K562 (cell line): ENCODE results near the gene PODXL. TPM values are rescaled to one million over a fixed set of nuclear protein-coding genes. Genes with fewer than 3 reads are reported as not detected.

Experiments
- NFRKB ChIP-seq: fragments of 450-650 bp; IDR thresholded peaks from 2 replicates; pipeline ENCODE4 v1.6.1; 2016; ENCODE audit warnings: low read depth
- PHTF2 ChIP-seq: fragments of 250-450 bp; sonication (Bioruptor Pico); IDR thresholded peaks from 2 replicates; pipeline ENCODE4 v1.5.0; 2021; ENCODE audit warnings: mild to moderate bottlenecking
- TCF7 ChIP-seq: sonication (generic); IDR thresholded peaks from 2 replicates; pipeline ENCODE4 v1.6.1; 2016; ENCODE audit warnings: antibody characterized with exemption, borderline replicate concordance
- ZBTB17 ChIP-seq: fragments of 450-650 bp; formaldehyde crosslinking; IDR thresholded peaks from 2 replicates; pipeline ENCODE4 v1.4.0; 2020; ENCODE audit warnings: mild to moderate bottlenecking
- ZNF668 ChIP-seq: fragments of 250-450 bp; sonication (Bioruptor Pico); IDR thresholded peaks from 2 replicates; pipeline ENCODE4 v1.8.0; 2022; ENCODE audit warnings: mild to moderate bottlenecking, inconsistent platforms
- polyA plus RNA-seq, 8 experiments: library from polyadenylated mRNA; depleted of rRNA in 4 of 8; stranded (reverse) in 5 of 8; unstranded in 3 of 8; fragments of >200 nt; fragmentation: Nextera tagmentation in 2 of 8; fragmentation: Illumina TruSeq in 1 of 8; extraction: Ambion mirVana in 2 of 8; extraction: Trizol in 1 of 8; gene quantifications; 2 replicates each; pipeline versions ENCODE4 v1.2.1 to v1.2.3, GENCODE V29; 2011 to 2014; ENCODE audit warnings: inconsistent platforms in 1 of 8, missing spikeins in 1 of 8
- total RNA-seq, 7 experiments: library from RNA; depleted of rRNA in 6 of 7; stranded (reverse); fragments of >200 nt in 6 of 7; fragmentation: Illumina TruSeq in 2 of 7; extraction: Trizol in 2 of 7; gene quantifications; 2 replicates each; pipeline versions ENCODE4 v1.2.1 to v1.2.3, GENCODE V29; 2011 to 2021; ENCODE audit warnings: low replicate concordance in 1 of 7
- TF ChIP-seq, protein P1 (sequence below): sonication (generic); formaldehyde crosslinking; IDR thresholded peaks from 2 replicates; pipeline ENCODE4 v1.8.0; 2022; ENCODE audit warnings: mild to moderate bottlenecking, missing genetic modification reagents
- TF ChIP-seq, protein P2 (sequence below): fragments of 150-350 bp; IDR thresholded peaks from 2 replicates; pipeline ENCODE4 v1.6.1; 2014; ENCODE audit warnings: low read depth, mild to moderate bottlenecking, low read length, borderline replicate concordance
- TF ChIP-seq, protein P3 (sequence below): fragments of 250-450 bp; sonication (Bioruptor Pico); IDR thresholded peaks from 2 replicates; pipeline ENCODE4 v1.5.0; 2021
- TF ChIP-seq, protein P4 (sequence below), 2 experiments: fragments of 450-650 bp in 1 of 2; sonication (generic) in 1 of 2; formaldehyde crosslinking in 1 of 2; IDR thresholded peaks; 2 replicates each; pipeline versions ENCODE4 v1.7.1 to v1.9.0; 2016 to 2022; ENCODE audit warnings: inconsistent platforms in 1 of 2, mild to moderate bottlenecking in 1 of 2, missing genetic modification reagents in 1 of 2
- TF ChIP-seq, protein P5 (sequence below), 2 experiments: fragments of 450-650 bp in 1 of 2; IDR thresholded peaks; 2 replicates each; pipeline ENCODE4 v1.6.1; 2011 to 2017; ENCODE audit warnings: low read depth in 2 of 2, antibody characterized with exemption in 1 of 2, borderline replicate concordance in 1 of 2, low read length in 1 of 2, mild to moderate bottlenecking in 1 of 2, mixed read lengths in 1 of 2; ENCODE audit not compliant: control insufficient read depth in 1 of 2

The PODXL gene
- total and polyA plus RNA-seq, 9 of the 15 experiments (the other 6 are each of a cell fraction or from before 2014, with no cell fraction given) = 0.01 to 0.73 (median 0.07) TPM

DNA sequence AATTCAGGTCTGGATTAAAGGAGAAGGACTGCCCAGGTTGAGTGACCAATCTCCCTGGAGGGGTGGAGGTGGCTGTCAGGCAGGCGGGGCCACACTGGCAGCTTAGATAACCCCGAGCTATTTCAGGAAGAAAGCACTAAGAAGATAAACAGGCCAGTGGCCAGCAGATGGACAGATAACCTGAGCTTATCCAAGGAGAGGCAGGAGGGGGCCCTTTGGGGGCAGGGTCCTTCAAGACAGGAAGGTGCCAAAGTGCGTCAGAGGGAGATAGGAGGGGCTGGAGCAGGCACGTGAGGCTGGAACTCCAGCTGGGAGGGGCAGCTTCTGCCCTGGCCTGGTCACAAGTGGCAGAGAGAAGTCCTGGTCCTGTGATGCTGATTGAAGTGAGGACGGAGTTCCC lies 29.8 kb upstream of the PODXL start (continued):
- TF ChIP-seq, protein P1, sequence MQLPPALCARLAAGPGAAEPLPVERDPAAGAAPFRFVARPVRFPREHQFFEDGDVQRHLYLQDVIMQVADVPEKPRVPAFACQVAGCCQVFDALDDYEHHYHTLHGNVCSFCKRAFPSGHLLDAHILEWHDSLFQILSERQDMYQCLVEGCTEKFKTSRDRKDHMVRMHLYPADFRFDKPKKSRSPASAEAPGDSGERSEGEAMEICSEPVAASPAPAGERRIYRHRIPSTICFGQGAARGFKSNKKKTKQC = no peak
- TF ChIP-seq, protein P2, sequence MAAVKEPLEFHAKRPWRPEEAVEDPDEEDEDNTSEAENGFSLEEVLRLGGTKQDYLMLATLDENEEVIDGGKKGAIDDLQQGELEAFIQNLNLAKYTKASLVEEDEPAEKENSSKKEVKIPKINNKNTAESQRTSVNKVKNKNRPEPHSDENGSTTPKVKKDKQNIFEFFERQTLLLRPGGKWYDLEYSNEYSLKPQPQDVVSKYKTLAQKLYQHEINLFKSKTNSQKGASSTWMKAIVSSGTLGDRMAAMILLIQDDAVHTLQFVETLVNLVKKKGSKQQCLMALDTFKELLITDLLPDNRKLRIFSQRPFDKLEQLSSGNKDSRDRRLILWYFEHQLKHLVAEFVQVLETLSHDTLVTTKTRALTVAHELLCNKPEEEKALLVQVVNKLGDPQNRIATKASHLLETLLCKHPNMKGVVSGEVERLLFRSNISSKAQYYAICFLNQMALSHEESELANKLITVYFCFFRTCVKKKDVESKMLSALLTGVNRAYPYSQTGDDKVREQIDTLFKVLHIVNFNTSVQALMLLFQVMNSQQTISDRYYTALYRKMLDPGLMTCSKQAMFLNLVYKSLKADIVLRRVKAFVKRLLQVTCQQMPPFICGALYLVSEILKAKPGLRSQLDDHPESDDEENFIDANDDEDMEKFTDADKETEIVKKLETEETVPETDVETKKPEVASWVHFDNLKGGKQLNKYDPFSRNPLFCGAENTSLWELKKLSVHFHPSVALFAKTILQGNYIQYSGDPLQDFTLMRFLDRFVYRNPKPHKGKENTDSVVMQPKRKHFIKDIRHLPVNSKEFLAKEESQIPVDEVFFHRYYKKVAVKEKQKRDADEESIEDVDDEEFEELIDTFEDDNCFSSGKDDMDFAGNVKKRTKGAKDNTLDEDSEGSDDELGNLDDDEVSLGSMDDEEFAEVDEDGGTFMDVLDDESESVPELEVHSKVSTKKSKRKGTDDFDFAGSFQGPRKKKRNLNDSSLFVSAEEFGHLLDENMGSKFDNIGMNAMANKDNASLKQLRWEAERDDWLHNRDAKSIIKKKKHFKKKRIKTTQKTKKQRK = no peak
- TF ChIP-seq, protein P3, sequence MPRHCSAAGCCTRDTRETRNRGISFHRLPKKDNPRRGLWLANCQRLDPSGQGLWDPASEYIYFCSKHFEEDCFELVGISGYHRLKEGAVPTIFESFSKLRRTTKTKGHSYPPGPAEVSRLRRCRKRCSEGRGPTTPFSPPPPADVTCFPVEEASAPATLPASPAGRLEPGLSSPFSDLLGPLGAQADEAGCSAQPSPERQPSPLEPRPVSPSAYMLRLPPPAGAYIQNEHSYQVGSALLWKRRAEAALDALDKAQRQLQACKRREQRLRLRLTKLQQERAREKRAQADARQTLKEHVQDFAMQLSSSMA (CRISPR knock-in tag) = no peak
- TF ChIP-seq, protein P4, sequence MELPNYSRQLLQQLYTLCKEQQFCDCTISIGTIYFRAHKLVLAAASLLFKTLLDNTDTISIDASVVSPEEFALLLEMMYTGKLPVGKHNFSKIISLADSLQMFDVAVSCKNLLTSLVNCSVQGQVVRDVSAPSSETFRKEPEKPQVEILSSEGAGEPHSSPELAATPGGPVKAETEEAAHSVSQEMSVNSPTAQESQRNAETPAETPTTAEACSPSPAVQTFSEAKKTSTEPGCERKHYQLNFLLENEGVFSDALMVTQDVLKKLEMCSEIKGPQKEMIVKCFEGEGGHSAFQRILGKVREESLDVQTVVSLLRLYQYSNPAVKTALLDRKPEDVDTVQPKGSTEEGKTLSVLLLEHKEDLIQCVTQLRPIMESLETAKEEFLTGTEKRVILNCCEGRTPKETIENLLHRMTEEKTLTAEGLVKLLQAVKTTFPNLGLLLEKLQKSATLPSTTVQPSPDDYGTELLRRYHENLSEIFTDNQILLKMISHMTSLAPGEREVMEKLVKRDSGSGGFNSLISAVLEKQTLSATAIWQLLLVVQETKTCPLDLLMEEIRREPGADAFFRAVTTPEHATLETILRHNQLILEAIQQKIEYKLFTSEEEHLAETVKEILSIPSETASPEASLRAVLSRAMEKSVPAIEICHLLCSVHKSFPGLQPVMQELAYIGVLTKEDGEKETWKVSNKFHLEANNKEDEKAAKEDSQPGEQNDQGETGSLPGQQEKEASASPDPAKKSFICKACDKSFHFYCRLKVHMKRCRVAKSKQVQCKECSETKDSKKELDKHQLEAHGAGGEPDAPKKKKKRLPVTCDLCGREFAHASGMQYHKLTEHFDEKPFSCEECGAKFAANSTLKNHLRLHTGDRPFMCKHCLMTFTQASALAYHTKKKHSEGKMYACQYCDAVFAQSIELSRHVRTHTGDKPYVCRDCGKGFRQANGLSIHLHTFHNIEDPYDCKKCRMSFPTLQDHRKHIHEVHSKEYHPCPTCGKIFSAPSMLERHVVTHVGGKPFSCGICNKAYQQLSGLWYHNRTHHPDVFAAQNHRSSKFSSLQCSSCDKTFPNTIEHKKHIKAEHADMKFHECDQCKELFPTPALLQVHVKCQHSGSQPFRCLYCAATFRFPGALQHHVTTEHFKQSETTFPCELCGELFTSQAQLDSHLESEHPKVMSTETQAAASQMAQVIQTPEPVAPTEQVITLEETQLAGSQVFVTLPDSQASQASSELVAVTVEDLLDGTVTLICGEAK (IDR thresholded peaks at IDR 0.05) = no peak
- TF ChIP-seq, protein P4 (CRISPR knock-in tag; IDR thresholded peaks at IDR 0.05) = no peak
- no peak for TF ChIP-seq PHTF2 (CRISPR knock-in tag)
- TF ChIP-seq ZNF668 (CRISPR knock-in tag) = no peak
- no peak for TF ChIP-seq ZBTB17
- TF ChIP-seq, protein P5, sequence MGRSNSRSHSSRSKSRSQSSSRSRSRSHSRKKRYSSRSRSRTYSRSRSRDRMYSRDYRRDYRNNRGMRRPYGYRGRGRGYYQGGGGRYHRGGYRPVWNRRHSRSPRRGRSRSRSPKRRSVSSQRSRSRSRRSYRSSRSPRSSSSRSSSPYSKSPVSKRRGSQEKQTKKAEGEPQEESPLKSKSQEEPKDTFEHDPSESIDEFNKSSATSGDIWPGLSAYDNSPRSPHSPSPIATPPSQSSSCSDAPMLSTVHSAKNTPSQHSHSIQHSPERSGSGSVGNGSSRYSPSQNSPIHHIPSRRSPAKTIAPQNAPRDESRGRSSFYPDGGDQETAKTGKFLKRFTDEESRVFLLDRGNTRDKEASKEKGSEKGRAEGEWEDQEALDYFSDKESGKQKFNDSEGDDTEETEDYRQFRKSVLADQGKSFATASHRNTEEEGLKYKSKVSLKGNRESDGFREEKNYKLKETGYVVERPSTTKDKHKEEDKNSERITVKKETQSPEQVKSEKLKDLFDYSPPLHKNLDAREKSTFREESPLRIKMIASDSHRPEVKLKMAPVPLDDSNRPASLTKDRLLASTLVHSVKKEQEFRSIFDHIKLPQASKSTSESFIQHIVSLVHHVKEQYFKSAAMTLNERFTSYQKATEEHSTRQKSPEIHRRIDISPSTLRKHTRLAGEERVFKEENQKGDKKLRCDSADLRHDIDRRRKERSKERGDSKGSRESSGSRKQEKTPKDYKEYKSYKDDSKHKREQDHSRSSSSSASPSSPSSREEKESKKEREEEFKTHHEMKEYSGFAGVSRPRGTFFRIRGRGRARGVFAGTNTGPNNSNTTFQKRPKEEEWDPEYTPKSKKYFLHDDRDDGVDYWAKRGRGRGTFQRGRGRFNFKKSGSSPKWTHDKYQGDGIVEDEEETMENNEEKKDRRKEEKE (IDR thresholded peaks at IDR 0.05; ENCODE audit: borderline replicate concordance in 1 of 2, control insufficient read depth in 1 of 2, low read depth in 2 of 2, low read length in 1 of 2) = no peak
- TF ChIP-seq TCF7 = peak; percentile 64; the same call in 1 of the 2 replicates
- TF ChIP-seq NFRKB = no peak
